ENCODE measurements around the gene MIR17HG.

GRCh38 chr13:91375116-91375729, 27.7 kb downstream of the MIR17HG start:
- TF ChIP-seq CTCF (IDR thresholded peaks at IDR 0.05), result no peak
- TF ChIP-seq POLR2AphosphoS5 (IDR thresholded peaks at IDR 0.05; ENCODE audit: insufficient read depth in 1 of 2, low read depth in 1 of 2), result no peak
- no peak for TF ChIP-seq POLR2A (IDR thresholded peaks at IDR 0.05)
